ENCODE data around the gene PRMT7. TPM values are rescaled to one million over a fixed set of nuclear protein-coding genes. Genes with fewer than 3 reads are reported as not detected.

PRMT7 gene
- total RNA-seq, result 50.0 and 54.4 TPM in 2 replicates

DNA sequence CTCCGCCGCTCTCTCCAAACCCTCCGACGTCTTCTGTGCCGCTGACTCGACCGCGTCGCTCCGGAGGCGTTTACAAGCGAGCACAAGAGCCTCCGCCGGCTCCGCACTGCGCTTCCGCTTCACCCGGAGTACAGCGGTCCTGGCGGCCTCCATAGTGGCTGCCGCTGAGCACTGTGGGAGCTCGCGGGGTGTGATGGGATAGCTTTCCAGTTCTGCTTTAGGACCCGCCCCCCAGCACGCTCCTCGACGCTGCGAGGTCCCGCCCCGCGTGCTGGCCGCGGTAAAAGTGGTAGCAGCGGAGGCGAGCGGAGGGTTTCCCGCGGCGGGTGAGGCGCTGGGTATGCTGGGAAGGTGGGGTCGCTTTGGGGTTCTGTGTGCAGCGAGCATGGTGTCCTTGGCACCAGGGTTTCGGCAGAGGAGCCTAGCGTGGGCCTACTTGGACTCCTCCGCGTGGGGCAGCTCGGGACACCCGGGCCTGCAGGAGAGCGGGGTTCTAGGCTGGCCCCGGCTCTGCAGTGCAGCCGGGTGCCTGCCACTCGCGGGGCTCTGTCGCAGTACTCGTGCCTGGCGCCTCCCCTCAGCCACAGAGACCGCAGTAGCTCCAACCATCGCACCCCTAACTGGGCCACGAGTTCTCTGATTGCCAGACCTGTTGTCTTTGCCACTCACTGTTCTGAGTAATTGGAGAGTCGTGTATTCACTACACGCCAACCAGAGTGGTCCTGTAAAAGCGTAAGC lies at the start of gene PRMT7, which contains the start of gene SLC7A6OS:
TSS of gene PRMT7 (plus strand) at position 246 of the 738 bp plus-strand sequence. CDS start 4,961 bp downstream, outside the sequence.
TSS of gene SLC7A6OS (minus strand) at position 173 of the 738 bp plus-strand sequence. CDS start at position 153, 20 bp downstream.
- peak; percentile 94 for DNase-seq

DNA sequence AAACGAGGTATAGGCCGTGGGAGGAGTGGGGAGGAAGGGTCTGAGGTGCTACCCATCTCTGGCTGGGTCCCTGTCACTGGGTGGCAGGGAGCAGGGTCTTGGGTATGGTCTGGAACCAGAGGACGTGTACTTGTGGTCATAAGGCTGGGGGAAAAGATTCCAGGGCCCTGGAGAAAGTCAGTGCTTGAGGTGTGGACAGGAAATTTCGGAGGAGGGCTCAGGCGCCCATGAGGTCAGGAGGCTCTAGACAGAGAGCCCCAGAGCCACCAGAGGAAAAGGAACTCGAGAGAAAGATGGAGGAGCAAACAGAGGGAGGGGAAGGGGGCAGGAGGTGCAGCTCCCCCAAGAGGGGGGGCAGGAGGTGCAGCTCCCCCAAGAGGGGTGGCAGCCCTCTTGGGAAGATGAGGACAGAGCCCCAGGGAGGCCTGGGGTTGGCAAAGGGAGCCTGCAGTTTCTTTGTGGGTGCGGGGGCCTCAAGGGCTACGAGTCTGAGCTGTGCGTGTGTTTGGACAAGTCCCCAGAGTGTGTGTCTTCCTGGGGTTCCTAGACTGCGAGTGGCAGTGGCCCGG lies 47.2 kb upstream of the PRMT7 start:
- no peak for DNase-seq

- peak; percentile 86 for DNase-seq
These were observed 46.4 kb upstream of the PRMT7 start, which contains the start of gene SLC7A6 for GRCh38 chr16:68264128-68265077. Gene SLC7A6, plus strand, starts transcription at chr16:68264526. Its CDS starts 10,201 bp downstream, at chr16:68274727.

GRCh38 chr16:68265078-68265920 lies 45.5 kb upstream of the PRMT7 start:
- peak; percentile 58 for DNase-seq

GRCh38 chr16:68267612-68268405 lies 43.0 kb upstream of the PRMT7 start:
- peak; percentile 37 for DNase-seq

- no peak for DNase-seq
These were observed 41.0 kb upstream of the PRMT7 start for GRCh38 chr16:68269793-68270192.

GRCh38 chr16:68270353-68270752 lies 40.5 kb upstream of the PRMT7 start:
- DNase-seq, result no peak

- DNase-seq, result no peak
These were observed 38.2 kb upstream of the PRMT7 start for GRCh38 chr16:68272507-68273209.

DNA sequence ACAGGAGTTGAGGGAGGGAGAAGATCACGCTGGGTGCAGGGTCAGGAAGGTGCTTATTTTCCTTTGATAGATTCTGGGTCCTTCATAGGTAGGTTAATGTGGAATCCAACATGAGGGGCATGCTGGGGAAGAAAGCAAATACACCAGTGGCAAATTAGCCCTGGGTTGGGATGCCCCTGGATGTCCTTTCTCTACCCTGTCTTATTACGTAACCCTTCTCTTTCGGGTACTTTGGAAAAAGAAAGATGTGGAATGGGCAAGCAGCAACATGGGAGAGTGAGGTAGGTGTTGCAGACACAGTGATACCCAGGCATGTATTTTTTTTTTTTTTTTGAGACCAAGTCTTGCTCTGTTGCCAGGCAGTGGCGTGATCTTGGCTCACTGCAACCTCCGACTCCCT lies 37.4 kb upstream of the PRMT7 start:
- no peak for DNase-seq

- DNase-seq, result no peak
These were observed 36.9 kb upstream of the PRMT7 start for GRCh38 chr16:68273896-68274295.

- no peak for DNase-seq
These were observed 36.4 kb upstream of the PRMT7 start for GRCh38 chr16:68274441-68274840.

DNA sequence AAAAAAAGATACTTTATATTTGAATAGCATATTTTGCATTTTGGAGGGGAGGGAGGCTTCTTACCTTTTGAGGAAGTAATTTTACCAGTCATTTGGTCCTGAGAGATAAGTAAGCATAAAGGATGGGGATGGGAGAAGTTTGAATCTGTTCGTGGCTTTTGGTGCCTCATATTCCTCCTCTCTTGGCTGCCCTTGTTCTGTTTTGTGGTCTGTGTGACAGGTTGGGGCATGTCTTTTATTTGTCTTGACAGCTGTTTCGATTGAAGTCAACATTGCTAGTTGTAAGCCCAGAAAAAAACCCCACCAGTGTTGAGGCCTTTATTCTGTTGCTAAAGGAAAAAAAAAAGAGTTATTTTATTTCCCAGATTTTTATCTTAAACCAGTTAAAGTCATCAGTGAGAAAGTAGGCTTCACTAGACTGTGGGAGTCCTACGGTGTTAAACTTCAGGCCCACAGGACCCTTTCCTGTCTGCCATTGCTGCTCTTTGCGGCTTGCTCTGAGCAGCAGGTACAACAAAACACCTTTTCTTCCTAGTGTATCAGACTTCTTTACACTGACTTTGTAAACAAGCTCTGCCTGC lies 35.1 kb upstream of the PRMT7 start:
- DNase-seq, result no peak

DNA sequence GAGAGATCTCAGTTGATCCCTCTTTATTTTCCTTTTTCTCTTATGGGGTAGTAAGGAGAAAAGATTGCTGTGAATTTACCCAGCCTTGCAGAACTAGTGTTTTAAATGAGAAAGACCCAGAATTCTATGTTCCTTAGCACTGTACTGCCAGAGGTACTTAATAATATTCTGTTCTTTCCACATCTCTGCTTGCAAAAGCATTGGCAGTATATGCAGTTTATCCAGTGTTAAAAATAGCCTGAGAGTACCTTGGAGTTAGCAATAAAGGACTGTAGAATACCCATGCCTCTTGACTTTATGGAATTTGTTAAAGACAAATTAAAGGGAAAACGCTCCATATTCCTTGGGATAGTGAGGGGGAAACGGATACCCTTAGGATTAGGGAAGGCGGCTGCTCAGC lies 34.6 kb upstream of the PRMT7 start:
- DNase-seq, result no peak

DNA sequence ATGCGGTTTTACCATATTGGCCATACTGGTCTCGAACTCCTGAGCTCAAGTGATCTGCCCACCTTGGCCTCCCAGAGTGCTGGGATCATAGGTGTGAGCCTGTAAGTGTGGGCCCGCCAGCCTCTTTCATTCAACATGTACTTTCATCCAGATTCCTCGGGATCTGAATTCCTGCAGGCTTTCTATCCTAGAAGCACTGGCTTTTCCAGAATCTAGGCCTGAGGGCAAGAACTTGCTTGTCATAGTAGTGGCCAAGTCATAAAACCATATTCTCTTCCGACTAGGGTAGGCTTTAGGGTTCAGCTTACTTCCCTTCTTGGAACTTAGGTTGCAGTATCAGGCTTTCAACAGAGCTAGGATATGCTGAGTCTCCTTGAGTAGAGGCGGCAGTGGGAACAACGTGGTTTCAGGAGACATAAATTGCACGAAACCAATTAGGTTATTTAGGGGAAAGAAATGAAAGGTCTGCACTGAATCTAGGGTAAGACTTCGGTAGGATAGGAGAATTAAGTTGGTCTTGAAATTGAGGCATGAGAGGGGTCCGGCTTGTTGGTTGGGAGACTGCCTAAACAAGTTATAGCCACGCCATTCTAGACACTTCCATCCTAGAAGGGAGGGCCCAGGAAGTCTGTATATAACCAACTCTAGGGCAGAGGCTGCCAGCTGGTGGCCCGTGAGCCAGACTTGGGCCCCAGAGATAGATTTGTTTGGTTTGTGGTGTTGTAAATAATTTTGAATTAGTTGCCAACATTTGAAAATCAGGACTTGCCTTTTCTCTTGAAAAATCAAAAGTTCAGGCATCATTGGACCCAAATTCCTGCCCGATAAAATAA lies 30.9 kb upstream of the PRMT7 start:
- DNase-seq, result no peak

DNA sequence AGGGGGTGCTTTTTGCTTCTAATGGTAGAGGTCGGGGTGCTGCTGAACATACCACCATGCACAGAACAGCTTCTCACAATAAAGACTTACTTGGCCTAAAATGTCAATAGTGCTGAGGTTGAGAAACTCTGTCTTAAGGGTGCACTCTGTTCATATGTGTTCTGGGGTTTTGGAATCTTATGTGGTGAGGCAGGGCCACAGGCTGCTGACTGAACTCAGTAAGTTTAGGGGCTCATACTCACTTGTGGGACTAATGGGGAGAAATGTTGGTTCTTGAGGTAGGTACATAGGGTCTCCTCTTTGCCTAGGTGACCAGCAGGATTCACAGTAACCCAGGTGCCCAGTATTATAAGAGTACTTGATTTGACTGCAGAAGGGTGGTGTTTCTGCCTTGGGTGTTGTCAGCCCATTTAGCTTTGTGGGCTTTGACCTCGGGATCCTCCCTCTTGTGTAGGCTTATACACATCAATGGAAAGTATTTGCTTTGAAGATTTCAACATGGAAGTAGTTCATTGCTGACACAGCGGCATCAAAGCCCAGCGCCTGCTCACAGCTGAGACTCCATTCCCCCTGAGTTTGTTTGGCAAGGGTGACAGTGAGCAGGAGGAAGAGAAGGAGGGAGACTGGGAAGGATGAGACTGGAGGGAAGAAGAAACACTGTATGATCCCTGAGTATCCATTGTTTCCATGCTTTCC lies 29.3 kb upstream of the PRMT7 start:
- no peak for DNase-seq

- no peak for DNase-seq
These were observed 28.8 kb upstream of the PRMT7 start for GRCh38 chr16:68282064-68282452.

- no peak for DNase-seq
These were observed 27.5 kb upstream of the PRMT7 start for GRCh38 chr16:68283346-68283745.

DNA sequence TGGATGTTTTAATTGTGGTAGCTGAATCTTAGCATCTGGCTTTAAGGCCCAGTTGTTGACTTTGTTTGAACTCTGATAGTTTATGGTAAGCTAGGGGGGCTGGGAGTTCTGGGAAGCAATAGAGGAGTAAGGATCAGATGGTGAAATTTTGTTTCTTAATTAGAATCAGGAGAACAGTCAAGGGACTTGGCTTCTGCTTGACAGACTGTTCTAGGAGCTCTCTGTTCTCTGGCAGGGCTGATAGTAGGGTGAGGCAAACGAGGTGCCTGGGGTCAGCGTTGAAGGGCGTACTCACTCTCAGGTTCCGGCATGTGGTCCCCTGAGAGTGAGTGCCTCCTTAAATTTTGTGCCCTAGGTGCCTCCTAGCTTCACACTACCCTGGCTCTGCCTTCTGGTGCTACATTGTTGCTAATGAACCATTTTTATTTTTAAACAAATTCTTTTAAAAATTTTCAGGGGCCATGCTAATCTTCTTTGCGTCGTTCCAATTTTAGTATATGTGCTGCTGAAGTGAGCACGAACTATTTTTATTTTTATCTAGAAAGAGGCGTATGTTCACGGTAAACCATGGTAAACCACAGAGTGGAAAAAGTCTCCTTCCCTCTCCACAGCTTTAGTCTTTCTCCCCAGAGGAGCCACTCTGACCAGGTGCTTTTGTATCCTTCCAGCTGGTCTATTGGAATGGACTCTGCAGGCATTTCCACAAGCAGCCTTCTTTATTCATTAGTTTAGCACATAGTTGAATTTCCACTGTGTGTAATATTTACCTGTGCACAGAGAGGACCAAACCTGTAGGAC lies 26.8 kb upstream of the PRMT7 start:
- no peak for DNase-seq

Data from dermis blood vessel endothelial cell (primary cell).